ENCODE data around the gene ORC2.

DNA sequence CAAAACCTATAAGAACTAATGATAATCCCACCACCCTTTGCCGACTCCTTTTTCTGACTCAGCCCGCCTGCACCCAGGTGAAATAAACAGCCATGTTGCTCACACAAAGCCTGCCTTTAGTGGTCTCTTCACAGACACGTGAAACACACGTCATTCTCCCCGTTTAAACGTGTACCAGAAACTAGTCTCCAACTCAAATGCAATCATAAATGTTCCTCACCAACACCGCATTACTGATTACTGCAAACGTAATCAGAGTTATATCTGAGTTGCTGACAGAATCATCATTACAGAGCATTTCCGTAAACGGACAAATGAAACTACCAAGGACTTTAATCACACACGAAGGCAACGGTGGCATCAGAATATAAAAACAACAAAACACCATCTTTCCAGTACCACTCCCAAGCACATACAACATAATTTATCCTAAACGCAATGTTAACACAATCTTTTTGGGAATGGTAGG, 100.9 kb downstream of the ORC2 start:
- TF ChIP-seq CTCF (IDR thresholded peaks at IDR 0.05) (no peak), POLR2A (IDR thresholded peaks at IDR 0.05) (no peak)

Measured in heart left ventricle (tissue), 13 donors.